Suppressor macrophage treated with lipopolysaccharide for 4 hours (primary cell): ENCODE results near the gene PILRA.
"Not testable (repeated sequence)": the region's sequence is repeated elsewhere in the genome, so short reads cannot be mapped to it uniquely, and the experiment has no call there.

ENCODE experiments used
- DNase-seq: peaks from one replicate; pipeline ENCODE4 v3.0.0-alpha.2; 2020

The PILRA gene

DNA sequence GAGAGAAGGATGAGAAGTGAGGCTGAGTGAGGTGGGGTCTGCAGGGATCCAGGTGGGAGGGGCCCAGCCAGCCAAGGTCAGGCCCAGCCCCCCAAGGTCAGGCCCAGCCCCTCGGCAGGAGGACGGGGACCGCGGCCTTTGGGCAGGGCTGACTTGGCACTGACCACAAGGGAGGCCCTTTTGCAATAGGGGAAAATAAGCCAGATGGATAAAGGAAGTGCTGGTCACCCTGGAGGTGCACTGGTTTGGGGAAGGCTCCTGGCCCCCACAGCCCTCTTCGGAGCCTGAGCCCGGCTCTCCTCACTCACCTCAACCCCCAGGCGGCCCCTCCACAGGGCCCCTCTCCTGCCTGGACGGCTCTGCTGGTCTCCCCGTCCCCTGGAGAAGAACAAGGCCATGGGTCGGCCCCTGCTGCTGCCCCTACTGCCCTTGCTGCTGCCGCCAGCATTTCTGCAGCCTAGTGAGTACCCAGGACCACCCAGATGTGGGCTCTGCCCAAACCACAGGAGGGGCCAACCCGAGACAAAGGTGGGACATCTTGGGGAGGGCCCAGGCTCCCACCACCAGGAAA lies at the start of gene PILRA:
Gene PILRA (plus strand): TSS at position 227 of the 571 bp plus-strand sequence. CDS start 170 bp downstream, at position 397.
- DNase-seq: peak; percentile 85

DNA sequence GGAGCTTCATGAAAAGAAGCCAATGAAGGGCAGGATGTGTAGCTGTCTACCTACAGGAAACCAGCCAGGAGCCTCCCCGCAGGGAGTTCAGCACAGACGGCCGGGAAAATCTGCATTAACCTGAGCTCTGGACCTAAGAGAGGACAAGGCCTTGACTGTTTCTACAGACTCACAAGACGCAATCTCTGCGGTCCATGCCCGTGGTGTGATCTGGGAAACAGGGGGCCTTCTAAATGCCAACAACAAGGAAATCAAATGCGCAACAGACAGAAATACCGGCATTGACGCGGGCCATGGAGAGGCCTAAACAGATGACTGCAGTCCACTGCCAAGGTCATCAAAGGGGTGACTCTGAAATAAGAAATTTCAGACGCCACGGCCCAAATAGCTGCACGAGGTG lies 49.1 kb upstream of the PILRA start:
- not testable (repeated sequence) for DNase-seq

DNA sequence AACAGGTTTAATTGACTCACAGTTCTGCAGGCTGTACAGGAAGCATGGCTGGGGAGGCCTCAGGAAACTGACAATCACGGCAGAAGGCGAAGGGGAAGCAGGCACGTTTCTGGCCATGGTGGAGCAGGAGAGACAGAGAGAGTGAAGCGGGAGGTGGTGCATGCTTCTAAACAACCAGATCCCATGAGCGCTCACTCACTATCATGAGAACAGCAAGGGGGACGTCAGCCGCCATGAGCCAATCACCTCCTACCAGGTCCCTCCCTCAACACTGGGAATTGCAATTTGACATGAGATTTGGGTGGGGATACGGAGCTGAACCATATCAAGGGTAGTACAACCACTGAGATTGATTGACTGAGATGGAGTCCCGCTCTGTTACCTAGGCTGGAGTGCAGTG lies 47.6 kb upstream of the PILRA start:
- not testable (repeated sequence) for DNase-seq

DNA sequence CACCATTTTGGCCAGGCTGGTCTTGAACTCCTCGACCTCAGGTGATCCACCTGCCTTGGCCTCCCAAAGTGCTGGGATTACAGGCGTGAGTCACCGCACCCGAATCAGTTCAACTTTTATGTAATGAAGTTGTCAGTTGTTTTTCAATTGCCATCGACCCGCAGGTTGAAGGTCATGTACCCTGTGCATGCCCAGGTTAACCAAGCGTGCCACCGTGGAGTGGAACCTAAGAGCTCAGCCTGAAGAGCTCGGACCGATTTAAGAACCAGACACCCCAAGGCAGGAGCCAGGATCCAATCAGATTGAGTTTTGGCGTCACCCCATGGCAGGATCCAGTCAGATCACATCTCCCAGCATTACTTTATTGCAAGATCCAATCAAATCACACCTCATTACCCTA lies 46.4 kb upstream of the PILRA start:
- not testable (repeated sequence) for DNase-seq

DNA sequence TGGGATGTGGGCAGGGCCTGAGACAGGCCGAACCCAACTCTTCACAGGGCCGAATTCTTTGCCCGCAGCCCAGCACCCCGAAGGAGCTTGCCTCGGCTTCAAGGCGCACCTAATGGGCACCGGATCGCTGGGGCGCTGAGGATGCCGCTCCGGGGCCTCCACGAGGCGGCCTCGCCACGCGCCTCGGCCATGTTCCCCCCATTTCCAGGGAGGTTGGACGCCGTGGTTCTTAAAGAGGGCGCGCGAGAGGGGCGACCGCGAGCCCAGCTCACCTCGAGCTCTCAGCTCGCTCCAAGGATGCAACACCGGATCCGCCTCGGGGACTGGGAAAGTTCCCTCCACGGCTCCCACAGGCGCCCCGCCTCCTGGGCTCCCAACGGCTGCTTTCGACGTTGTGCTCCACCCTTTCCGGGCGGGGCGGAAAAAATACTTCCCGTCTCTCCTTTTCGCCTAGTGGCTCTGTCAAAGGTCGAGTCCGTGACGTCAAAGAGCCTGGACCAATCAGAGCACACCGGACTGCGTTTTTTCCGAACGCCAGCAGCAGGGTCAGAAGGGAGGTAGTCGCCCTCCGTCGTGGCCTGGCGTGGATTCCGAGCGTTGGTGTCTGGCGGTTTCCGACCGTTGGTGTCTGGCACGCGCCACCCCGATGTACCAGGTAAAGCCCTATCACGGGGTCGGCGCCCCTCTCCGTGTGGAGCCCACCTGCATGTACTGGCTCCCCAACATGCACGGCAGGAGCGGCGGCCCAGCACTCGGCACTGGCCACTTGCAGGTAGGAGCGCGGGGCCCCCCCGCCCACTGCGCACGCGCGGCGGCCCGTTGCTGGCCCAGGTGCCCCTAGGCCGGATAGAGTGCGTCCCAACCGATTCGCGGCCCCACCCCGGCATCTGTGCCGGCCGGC lies 37.5 kb upstream of the PILRA start:
- DNase-seq: peak; percentile 93

DNA sequence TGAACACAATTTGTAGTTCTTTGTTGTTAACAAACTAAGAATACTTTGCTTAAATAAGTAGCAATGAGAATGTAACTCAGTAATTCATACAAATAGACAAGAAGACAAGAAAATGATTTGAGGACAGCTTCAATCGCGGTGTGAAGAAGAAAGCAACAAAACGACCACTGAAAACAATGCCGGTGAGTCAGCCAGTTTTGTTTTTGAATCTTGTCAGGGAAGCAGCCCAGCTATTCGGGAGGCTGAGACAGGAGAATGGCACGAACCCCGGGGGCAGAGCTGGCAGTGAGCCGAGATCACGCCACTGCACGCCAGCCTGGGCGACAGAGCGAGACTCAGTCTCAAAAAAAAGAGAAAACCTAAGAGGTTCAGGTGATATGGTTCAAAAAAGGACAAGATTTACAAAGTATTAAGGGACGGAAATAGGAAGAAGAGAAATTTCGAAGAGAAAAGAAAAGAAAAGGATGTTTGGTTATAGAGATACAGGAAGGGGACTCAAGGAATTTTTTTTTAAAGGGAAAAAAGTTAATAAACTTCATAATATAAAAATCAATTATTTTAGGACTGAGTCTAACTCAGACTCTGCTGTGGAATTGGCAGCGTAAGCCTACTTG lies 35.1 kb upstream of the PILRA start:
- not testable (repeated sequence) for DNase-seq

DNA sequence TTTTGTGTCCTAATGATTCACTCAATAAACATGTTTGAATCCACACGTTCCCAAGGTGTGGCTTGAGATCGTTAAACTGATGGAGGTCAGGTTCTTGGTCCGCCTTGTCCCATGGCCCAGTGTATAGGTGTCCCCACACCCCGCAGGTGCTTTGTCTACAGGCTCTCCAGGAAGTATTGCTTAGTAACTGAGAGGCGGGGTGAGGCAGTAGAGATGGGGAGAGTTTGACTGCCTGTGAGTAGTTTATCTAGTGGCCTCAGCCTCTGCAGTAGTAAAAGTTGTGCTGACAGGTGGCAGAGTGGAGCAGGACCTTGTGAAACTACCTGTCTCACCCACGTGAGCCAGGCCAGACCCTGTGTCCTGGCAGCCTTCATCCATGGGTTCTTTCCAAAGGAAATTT lies 32.0 kb upstream of the PILRA start:
- DNase-seq: not testable (repeated sequence)

DNA sequence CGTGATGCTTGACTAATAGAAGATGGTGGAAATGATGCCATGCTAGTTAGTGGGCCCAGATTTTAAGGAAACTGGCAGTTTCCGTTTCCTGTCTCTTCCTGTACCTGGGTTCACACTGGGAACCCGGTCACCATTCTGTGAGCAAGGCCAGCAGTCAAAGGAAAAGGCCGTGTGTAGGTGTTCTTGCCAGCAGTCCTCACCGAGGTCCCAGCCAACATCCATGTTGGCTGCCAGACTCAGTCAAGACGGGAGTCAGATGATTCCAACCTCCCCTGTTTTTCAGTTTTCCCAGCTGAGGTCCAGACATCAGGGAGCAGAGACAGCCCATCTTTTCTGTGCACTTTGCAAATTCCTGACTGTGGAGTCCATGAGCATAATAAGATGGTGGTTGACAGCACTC lies 30.5 kb upstream of the PILRA start:
- no peak for DNase-seq

DNA sequence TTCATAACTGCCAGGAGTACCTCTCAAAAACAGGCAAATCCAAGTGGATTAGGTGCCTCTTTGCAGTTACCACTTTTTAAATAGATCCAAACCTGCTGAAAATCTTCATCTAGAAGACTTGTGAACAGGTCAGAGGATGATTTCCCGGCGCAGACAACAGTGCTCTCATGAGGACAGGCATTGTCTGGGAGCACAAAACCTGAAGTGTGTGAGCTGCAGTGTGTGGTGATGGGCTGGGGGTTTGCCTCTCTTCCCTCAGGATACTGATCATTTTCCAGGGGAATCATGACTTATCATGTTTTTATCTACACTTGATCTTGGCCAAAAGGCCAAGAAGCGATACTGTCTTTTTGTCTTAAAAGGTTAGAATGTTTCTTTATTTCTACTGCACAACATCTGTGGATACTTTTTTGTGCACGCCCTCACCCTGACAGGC lies 29.1 kb upstream of the PILRA start:
- not testable (repeated sequence) for DNase-seq

DNA sequence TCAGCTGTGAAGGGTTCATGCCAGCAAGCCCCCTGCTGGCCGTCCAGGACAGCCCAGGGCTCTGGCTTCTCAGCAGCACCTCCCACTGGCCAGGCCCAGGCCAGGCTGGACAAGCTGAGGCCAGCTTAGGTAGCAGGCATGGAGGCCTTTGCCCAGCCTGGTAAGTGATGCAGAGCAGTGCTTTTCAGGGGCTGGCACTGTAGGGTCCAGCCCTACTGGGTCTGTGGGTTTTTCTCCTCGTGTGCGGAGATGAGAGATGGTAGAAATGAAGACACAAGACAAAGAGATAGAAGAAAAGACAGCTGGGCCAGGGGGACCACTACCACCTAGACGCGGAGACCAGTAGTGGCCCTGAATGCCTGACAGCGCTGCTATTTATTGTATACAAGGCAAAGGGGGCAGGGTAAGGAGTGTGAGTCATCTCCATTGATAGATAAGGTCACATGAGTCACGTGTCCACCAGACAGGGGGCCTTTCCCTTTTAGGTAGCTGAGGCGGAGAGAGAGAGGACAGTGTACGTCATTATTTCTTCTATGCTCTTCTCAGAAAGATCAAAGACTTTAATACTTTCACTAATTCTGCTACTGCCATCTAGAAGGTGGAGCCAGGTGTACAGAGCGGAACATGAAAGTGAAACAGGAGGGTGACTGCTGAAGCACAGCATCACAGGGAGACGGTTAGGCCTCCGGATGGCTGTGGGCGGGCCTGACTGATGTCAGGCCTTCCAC lies 28.6 kb upstream of the PILRA start:
- peak; percentile 44 for DNase-seq

DNA sequence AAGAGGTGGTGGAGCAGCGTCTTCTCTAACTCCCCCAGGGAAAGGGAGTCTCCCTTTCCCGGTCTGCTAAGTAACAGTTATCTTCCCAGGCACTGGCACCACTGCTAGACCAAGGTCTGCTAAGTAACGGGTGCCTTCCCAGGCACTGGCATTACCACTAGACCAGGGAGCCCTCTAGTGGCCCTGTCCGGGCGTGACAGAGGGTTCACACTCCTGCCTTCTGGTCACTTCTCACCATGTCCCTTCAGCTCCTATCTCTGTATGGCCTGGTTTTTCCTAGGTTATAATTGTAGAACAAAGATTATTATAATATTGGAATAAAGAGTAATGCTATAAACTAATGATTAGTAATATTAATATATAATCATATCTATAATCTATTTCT lies 28.0 kb upstream of the PILRA start:
- peak; percentile 51 for DNase-seq

DNA sequence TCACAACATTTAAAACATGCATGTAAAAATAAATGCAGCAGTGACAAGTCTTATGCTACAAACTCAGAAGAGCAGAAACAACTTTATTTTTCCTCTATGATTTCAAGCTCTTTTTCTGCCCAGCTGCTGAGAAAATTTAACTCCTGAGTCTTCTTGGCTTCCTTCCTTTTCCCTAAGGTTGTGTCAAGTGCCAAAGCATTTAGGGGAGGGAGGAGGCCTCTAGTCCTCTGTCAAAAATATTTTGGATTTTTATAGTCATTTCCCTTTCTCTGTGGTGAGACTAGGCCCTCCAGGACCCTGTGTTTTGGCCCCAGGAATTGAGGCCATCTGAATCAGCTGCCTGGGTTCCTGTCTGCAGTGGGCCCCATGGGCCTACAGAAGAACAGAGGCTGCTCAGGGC lies 26.4 kb upstream of the PILRA start:
- DNase-seq: no peak

DNA sequence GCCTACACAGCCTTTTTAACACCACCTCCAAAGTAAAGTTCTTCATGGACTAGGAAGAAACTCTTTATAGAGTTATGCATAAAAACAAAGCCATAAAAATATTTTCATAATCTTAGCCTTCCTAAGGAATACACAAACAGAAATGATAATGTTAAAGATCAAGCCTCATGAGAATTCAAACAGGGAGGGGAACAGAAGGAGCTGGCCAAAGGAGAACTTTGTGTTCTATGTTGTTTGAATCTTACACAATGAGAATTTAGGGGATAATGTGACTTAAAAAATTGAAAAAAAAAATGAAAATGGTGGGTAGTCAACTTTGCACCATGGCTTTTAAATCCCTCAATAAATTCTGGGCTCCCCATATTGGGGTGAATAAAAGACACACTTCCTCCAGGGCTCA lies 24.5 kb upstream of the PILRA start:
- DNase-seq: no peak

DNA sequence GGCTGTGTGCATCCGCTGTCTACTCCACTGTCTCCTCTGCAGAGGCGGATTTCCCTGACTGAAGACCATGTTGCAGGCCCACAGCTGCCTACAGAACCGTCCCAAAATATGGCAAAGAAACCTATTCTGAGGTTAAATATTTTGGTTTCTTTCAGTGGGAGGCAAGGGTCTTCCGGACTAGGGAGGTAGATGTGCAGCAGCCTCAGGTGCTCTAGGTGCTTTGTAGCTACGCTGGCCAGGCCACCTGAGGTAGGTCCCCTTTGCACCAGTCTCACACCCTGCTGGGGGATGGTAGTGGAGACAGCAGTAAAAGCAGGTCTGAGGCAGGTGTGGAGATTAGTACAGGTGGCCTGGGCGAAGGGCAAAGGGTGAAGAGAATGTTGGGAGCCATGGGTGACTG lies 23.5 kb upstream of the PILRA start:
- no peak for DNase-seq

DNA sequence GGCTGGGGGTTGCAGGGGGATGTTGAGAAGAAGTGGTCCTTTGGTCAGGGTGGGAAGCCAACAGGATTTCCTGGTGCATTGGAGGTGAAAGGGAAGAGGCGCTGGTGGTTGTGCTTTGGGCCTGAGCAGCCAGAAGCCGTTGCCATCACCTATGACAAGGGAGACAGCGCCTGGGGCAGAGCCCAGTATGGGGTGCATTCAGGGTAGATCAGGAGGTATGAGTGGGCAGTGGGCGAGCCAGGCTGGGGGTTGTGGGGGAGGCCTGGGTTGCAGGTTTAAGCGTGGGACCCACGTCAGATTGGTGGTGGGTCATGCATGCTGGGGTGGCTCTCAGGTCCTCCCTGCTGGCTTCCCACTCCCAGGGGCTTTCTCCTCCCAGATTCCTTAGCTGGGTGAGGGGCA lies 21.6 kb upstream of the PILRA start:
- no peak for DNase-seq

DNA sequence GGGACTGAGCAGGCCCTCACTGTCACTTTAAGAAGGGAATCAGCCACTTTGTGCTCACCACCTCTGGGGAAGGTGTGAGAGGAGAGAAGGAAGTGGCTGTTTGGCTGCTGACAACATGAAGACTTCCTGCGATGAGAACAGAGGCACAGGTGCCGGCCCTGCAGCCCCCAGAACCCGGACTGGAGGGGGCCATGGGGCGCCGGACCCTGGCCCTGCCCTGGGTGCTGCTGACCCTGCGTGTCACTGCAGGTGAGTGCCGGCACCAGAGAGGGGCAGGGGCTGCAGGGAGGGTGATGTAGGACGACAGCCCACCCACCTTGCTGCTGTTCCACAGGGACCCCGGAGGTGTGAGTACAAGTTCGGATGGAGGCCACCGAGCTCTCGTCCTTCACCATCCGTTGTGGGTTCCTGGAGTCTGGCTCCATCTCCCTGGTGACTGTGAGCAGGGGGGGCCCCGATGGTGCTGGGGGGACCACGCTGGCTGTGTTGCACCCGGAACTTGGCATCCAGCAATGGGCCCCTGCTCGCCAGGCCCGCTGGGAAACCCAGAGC lies 21.0 kb upstream of the PILRA start:
- not testable (repeated sequence) for DNase-seq

DNA sequence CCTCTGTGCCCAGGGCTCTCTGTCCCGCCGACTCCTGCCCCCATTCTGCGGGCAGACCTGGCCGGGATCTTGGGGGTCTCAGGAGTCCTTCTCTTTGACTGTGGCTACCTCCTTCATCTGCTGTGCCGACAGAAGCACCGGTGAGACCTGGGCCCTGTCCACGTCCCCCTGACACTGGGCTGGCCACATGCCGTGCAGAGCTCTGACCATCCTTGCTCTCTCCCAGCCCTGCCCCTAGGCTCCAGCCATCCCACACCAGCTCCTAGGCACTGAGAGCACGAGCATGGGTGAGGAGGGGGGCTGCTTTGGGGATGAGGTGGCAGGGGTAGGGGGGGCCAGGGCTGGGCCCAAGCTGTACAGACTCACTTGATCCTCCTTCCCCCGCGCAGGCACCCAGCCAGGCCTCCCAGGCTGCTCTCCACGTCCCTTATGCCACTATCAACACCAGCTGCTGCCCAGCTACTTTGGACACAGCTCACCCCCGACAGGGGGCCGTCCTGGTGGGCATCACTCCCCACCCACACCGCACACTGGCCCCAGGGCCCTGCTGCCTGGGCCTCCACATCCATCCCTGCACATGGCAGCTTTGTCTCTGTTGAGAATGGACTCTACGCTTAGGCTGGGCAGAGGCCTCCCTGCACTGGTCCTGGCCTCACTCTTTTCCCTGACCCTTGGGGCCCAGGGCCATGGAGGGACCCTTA lies 20.2 kb upstream of the PILRA start:
- no peak for DNase-seq

DNA sequence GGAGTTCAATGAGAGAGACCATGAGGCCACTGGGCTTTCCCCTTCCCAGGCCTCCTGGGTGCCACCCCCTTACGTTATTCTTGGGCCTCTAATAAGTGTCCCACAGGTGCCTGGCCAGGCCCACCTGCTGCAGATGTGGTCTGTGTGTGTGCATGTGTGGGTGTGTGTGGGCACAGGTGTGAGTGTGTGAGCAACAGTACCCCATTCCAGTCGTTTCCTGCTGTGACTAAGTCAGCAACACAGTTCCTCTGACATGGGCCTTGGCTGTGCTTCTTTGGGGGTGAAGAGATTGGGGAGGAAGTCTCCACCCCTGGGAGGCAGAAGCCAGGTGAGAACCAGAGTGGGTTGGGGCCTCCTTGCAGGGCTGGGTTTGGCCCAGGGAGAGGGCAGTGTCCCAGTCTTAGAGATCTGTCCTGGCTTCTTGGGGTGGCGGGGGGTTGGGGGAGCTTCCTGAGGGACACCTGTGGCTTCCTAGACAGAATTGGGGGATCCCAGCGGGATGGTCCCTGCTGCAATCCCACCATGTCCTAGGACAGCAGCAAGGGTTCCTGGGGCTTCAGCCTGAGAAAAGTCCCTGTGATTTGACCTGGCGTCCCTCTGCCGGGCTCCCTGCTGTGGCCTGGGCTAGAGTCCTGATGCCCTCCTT lies 19.5 kb upstream of the PILRA start:
- DNase-seq: no peak

DNA sequence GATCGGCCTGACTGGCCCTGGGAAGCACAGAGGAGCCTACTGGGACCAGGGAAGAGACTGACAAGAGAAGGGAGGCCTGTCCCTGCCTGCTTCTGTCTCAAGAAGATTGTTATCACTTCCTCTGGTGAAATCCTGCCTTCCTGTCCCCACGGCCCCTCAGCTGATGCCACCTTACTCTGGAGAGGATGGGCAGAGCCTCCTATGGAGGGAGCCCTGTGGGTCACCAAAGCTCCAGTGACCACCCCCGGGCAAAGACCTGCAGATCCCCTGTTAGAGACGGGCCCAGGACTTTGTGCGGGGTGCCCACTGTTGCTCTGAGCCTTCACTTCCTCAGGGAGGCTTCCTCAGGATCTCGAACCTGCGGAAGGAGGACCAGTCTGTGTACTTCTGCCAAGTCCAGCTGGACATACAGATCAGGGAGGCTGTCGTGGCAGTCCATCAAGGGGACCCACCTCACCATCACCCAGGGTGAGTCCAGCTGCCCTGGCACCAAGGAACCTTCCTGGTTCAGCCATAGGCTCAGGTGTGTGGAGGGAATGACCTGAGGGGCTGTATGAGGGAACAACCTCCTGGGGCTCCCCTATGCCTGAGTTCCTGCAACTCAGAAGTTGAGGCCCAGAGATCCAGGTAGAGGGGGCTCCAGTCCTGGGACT lies 16.7 kb upstream of the PILRA start:
- DNase-seq: no peak

DNA sequence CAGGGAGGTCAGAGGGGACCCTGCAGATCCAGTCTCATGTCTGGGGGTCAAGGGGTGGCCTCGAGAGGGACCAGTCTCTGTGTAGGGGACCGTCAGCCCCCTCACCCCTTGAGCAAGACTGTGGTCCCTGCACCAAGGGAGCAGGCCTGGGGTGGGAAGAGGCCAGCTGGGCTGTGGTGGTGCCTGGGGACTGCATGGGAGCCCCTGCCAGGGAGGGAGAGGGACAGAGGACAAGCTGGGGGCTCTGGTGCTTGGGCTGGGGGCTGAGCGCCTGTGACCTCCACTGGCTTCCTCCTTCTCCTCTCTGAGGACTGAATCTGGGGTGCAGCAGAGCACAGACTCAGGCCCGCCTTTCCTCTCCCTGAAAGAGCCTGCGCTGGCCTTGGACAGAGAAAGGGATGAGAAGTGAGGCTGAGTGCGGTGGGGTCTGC lies 16.1 kb upstream of the PILRA start:
- DNase-seq: no peak
